ENCODE measurements around the gene CADM1. TPM values are rescaled to one million over a fixed set of nuclear protein-coding genes. Genes with fewer than 3 reads are reported as not detected.

CADM1 gene
- total and polyA plus RNA-seq, 9 of the 15 experiments (the other 6 are each of a cell fraction or from before 2014, with no cell fraction given), result 0.42 TPM; not detected in 8

GRCh38 chr11:115396533-115396932 lies 107.7 kb downstream of the CADM1 start:
- no peaks in the 10 kb centered on the region for H4K20me1 ChIP-seq (replicated peaks; ENCODE audit: control insufficient read depth, insufficient read depth, low read length)
- H3K4me1 ChIP-seq (replicated peaks in 1 of 2; ENCODE audit: control insufficient read depth in 2 of 2, insufficient read depth in 2 of 2, low read length in 2 of 2), result no peaks in the 10 kb centered on the region
- intact Hi-C loops (cut with micrococcal nuclease), result no loop called here
- 0% methylated on average over 1 of the region's 1 CpG for WGBS (ENCODE audit: insufficient coverage, low coverage, missing lambda C conversion rate)
- no peak overlapping the region for H3K4me2 ChIP-seq (ENCODE audit: insufficient read depth, low read length)
- H2AFZ ChIP-seq (ENCODE audit: low read depth, low read length), result no peak overlapping the region
- BruUV-seq (replicated peaks), result no TSS peak
- H3K9me1 ChIP-seq (ENCODE audit: control insufficient read depth, insufficient read depth, low read length), result no peaks in the 10 kb centered on the region
- no peaks in the 10 kb centered on the region; a peak in 1 of 5 replicates for H3K27me3 ChIP-seq (ENCODE audit: control insufficient read depth in 2 of 2, insufficient read depth in 2 of 2, low read length in 2 of 2)
- FAIRE-seq, result no peak
- DNase-seq (ENCODE audit: extremely low read depth in 1 of 4, low spot score in 3 of 4), result no peak
- in situ Hi-C loops (cut with MboI), result no loop called here
- ChIA-PET CTCF (ENCODE audit: low intra/inter-chr PET ratio) (no interaction called here), POLR2A (interaction anchor here (0.7 kb wide), 1 partner anchor 1212 kb away, joined by 3 read pairs; no protein-coding TSS in a partner anchor)
- H3K9me3 ChIP-seq (replicated peaks; ENCODE audit: control insufficient read depth, insufficient read depth, low read depth, low read length), result no peaks in the 10 kb centered on the region
- no peak for TF ChIP-seq POLR2AphosphoS5 (IDR thresholded peaks at IDR 0.05; ENCODE audit: control insufficient read depth, insufficient read depth, low read depth, low read length)
- no peak for TF ChIP-seq TFAM (CRISPR knock-in tag; conservative IDR thresholded peaks at IDR 0.05)
- TF ChIP-seq CREB3L1 (IDR thresholded peaks at IDR 0.05; ENCODE audit: borderline replicate concordance, low read depth), result no peak
- TF ChIP-seq SNIP1 (IDR thresholded peaks at IDR 0.05; ENCODE audit: low read depth), result no peak
- H3K27ac ChIP-seq (ENCODE audit: extremely low read depth, low read depth, low read length), result no peak overlapping the region
- no peak overlapping the region for H3K9ac ChIP-seq (ENCODE audit: insufficient read depth in 1 of 2, low read depth in 2 of 2, low read length in 2 of 2)
- H3K4me3 ChIP-seq, result no peak overlapping the region
- no peak for ATAC-seq
- no peaks in the 10 kb centered on the region for H3K79me2 ChIP-seq (ENCODE audit: control insufficient read depth, insufficient read depth, low read length)
- no peaks in the 10 kb centered on the region for H3K36me3 ChIP-seq (ENCODE audit: control insufficient read depth, insufficient read depth, low read length)

GRCh38 chr11:115393950-115394349 lies 110.3 kb downstream of the CADM1 start:
- no peak for ATAC-seq
- H3K79me2 ChIP-seq (ENCODE audit: control insufficient read depth, insufficient read depth, low read length), result no peaks in the 10 kb centered on the region
- in situ Hi-C loops (cut with MboI) (no loop called here), intact Hi-C loops (cut with micrococcal nuclease) (no loop called here)
- ChIA-PET CTCF (ENCODE audit: low intra/inter-chr PET ratio) (no interaction called here), POLR2A (no interaction called here)
- no peaks in the 10 kb centered on the region for H3K9me3 ChIP-seq (replicated peaks; ENCODE audit: control insufficient read depth, insufficient read depth, low read depth, low read length)
- no TSS peak for BruUV-seq (replicated peaks)
- H2AFZ ChIP-seq (ENCODE audit: low read depth, low read length), result no peak overlapping the region
- H3K27me3 ChIP-seq (ENCODE audit: control insufficient read depth in 2 of 2, insufficient read depth in 2 of 2, low read length in 2 of 2), result no peaks in the 10 kb centered on the region
- no peaks in the 10 kb centered on the region for H3K4me1 ChIP-seq (replicated peaks in 1 of 2; ENCODE audit: control insufficient read depth in 2 of 2, insufficient read depth in 2 of 2, low read length in 2 of 2)
- H3K36me3 ChIP-seq (ENCODE audit: control insufficient read depth, insufficient read depth, low read length), result no peaks in the 10 kb centered on the region
- H3K9ac ChIP-seq (ENCODE audit: insufficient read depth in 1 of 2, low read depth in 2 of 2, low read length in 2 of 2), result no peak overlapping the region
- no peak for DNase-seq (ENCODE audit: extremely low read depth in 1 of 4, low spot score in 3 of 4)
- FAIRE-seq, result no peak
- no peak overlapping the region for H3K27ac ChIP-seq (ENCODE audit: extremely low read depth, low read depth, low read length)
- H3K4me3 ChIP-seq, result no peak overlapping the region
- no peaks in the 10 kb centered on the region for H4K20me1 ChIP-seq (replicated peaks; ENCODE audit: control insufficient read depth, insufficient read depth, low read length)
- no peak overlapping the region for H3K4me2 ChIP-seq (ENCODE audit: insufficient read depth, low read length)
- no peaks in the 10 kb centered on the region for H3K9me1 ChIP-seq (ENCODE audit: control insufficient read depth, insufficient read depth, low read length)
- TF ChIP-seq ZNF140 (CRISPR knock-in tag; IDR thresholded peaks at IDR 0.05) (no peak), NFYB (IDR thresholded peaks at IDR 0.05; ENCODE audit: extremely low read depth, insufficient read length) (no peak), POLR3A (IDR thresholded peaks at IDR 0.05; ENCODE audit: borderline replicate concordance, extremely low read depth, insufficient read depth, insufficient read length) (no peak), ZNF551 (CRISPR knock-in tag; IDR thresholded peaks at IDR 0.05) (no peak), POLR2G (IDR thresholded peaks at IDR 0.05; ENCODE audit: low read depth, low read length) (no peak), CREM (IDR thresholded peaks at IDR 0.05; ENCODE audit: low read depth) (no peak), ATF2 (CRISPR knock-in tag; IDR thresholded peaks at IDR 0.05) (no peak), HNRNPLL (IDR thresholded peaks at IDR 0.05; ENCODE audit: low read depth, low read length, poor library complexity, severe bottlenecking) (no peak), PCBP2 (IDR thresholded peaks at IDR 0.05; ENCODE audit: low read depth, low read length, poor library complexity, severe bottlenecking) (no peak), SMAD4 (CRISPR knock-in tag; conservative IDR thresholded peaks at IDR 0.05) (no peak), BCL6 (CRISPR knock-in tag; IDR thresholded peaks at IDR 0.05) (no peak)

All from K562 (cell line).